OCI-LY3 (cell line): ENCODE measurements around the gene AMN.

Experiments
- EZH2phosphoT487 ChIP-seq: fragments of 200-600 bp; shearing (Covaris generic); IDR thresholded peaks from 2 replicates; pipeline ENCODE4 v1.6.1; 2018; ENCODE audit warnings: antibody characterized with exemption, mixed run types, low read depth
- TF ChIP-seq, protein P1 (sequence below): fragments of 200-600, 300-600 bp; sonication (generic); IDR thresholded peaks from 2 replicates; pipeline ENCODE4 v1.5.1; 2014; ENCODE audit warnings: antibody characterized with exemption, low read length, low read depth

DNA sequence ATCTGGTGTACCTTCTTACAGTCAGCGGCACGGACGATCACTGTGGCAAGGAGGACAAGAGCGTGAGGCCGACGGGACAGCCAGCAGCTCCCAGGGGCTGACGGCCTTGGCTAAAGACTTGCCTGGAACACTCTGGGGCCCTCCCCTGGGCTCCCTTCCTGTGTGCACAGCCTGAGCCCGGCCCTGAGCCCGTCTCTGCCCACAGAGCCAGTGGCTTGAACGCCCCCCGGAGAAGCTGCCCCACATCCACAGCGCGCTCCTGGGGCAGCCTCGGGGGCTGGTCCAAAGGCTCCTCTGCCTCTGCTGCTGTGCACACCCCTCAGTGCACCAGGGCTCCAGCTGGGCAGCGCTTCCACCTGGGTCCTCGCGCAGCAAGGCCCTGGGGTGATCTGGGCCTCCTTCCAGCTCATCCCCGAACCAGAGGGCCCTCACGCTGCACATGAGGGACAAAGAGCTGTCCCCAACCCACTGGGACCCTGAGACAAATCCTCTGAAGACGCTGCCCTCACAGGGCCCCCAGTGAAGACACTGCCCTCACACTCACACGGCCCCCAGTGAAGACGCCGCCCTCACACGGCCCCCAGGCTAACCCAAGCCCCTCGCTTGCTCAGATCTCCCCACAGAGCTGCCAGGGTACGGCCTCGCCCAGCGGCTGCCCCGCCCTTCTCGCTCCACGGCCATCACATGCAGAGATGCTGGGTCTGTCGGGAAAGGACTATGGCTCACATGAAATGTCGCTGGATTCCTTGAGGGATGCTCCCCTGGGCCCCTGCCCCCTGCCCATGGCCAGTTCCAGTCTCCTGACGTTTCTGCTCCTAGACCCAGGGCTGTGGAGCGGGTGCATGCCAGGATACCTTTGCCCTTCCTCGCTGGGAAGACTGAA lies 22.2 kb downstream of the AMN start:
- TF ChIP-seq, protein P1, sequence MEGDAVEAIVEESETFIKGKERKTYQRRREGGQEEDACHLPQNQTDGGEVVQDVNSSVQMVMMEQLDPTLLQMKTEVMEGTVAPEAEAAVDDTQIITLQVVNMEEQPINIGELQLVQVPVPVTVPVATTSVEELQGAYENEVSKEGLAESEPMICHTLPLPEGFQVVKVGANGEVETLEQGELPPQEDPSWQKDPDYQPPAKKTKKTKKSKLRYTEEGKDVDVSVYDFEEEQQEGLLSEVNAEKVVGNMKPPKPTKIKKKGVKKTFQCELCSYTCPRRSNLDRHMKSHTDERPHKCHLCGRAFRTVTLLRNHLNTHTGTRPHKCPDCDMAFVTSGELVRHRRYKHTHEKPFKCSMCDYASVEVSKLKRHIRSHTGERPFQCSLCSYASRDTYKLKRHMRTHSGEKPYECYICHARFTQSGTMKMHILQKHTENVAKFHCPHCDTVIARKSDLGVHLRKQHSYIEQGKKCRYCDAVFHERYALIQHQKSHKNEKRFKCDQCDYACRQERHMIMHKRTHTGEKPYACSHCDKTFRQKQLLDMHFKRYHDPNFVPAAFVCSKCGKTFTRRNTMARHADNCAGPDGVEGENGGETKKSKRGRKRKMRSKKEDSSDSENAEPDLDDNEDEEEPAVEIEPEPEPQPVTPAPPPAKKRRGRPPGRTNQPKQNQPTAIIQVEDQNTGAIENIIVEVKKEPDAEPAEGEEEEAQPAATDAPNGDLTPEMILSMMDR, result no peak
- no peak for TF ChIP-seq EZH2phosphoT487
